Amniotic epithelial cell (primary cell): ENCODE data around the gene SPTA1.

Experiments used
- DNase-seq: peaks from one replicate; pipeline ENCODE4 v3.0.0-alpha.2; 2010; ENCODE audit warnings: low read depth

SPTA1 gene

GRCh38 chr1:158570480-158570879, 116.0 kb downstream of the SPTA1 start, which contains the start of gene OR6P1:
Gene OR6P1 (minus strand): TSS chr1:158570580. CDS start chr1:158563604, 6,976 bp downstream.
- DNase-seq = no peak

- DNase-seq = no peak
Measured at GRCh38 chr1:158564608-158565007, 121.9 kb downstream of the SPTA1 start.

GRCh38 chr1:158563853-158564252, 122.7 kb downstream of the SPTA1 start:
- no peak for DNase-seq
